IMR-90 (cell line): ENCODE measurements around the gene ARMH3.

ENCODE experiments used
- CTCF ChIP-seq: conservative IDR thresholded peaks from 2 replicates; pipeline ENCODE4 v1.5.1; 2012; ENCODE audit warnings: mild to moderate bottlenecking, low read depth, low read length, improper control_type of control experiment
- POLR2A ChIP-seq: IDR thresholded peaks from 2 replicates; pipeline ENCODE4 v1.6.1; 2012; ENCODE audit warnings: mild to moderate bottlenecking, low read depth, low read length
- RAD21 ChIP-seq: IDR thresholded peaks from 2 replicates; pipeline ENCODE4 v1.6.1; 2012; ENCODE audit warnings: low read length, improper control_type of control experiment
- TF ChIP-seq, protein P1 (sequence below): fragments of 150-350 bp; IDR thresholded peaks from 2 replicates; pipeline ENCODE4 v1.6.1; 2017; ENCODE audit warnings: mild to moderate bottlenecking, antibody characterized with exemption, low read length, low read depth

DNA sequence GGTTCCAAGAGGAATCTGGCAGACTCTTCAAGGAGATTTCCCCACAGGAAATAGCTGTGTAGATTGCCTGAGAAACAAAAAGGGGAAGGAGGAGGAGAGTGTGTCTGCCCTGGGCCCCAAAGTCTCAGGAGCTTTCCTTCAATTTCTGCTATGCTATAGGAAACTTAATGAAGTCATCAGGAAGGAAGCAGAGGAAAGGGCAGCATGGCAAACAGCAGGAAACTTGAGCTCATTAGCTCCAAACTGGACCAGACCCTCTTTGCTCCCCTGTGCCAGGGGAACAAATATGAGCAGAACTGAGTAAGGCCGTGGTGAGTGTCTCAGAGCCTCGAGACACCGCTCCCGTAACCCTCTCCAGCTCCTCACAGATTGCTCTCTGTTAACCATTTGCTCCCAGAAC lies 207.6 kb downstream of the ARMH3 start:
- TF ChIP-seq, protein P1, sequence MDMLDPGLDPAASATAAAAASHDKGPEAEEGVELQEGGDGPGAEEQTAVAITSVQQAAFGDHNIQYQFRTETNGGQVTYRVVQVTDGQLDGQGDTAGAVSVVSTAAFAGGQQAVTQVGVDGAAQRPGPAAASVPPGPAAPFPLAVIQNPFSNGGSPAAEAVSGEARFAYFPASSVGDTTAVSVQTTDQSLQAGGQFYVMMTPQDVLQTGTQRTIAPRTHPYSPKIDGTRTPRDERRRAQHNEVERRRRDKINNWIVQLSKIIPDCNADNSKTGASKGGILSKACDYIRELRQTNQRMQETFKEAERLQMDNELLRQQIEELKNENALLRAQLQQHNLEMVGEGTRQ, result no peak
- TF ChIP-seq CTCF (no peak), POLR2A (no peak), RAD21 (no peak)
